Activated CD4-positive, alpha-beta T cell treated with anti-CD3 and anti-CD28 coated beads, Interleukin-2, amount 50 U/mL, for 16 hours (primary cell): ENCODE data around the gene TGFBR3.

Experiments
- DNase-seq: peaks from one replicate; pipeline ENCODE4 v3.0.0-alpha.2; 2020

Gene TGFBR3

DNA sequence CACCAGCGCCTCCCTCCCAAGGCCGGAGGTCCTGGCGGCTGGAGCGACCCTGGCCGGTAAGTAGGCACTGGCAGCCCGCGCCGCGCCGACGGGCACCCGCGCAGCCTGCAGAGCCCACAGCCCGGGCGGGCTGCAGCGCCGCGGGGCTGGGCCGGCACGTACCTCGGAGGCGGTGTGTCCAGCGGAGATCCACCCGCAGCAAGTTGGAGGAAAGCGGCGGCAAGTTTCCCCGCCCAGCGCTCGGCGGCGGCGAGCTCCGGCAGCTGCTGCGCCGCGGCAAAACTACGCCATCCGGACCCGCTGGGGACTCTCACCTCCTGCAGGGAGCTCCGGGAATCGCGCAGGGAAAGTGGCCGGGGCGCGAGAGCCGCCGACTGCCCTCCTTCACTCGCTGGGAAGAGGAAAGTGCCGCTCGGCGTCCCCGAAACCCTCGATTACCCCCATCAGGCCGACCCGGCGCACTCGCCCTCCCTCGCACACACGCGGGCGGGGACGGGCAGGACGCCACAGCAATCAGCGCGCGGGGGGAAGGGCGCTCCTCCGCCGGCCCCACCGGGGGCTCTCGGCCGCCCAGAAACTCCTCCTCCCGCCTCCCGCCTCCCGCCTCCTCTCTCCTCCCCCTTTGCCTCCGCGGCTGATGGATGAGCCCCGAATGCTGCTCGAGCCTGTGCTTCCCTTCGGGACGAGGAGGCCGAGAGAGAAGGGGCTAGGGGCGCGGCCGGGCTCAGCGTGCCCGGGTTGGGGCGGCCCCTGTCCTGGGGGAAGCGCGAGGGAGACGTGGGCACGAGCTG lies at the start of gene TGFBR3:
Gene TGFBR3 (minus strand): TSS at position 436 of the 791 bp plus-strand sequence. CDS start 24,620 bp downstream, outside the sequence.
- DNase-seq: peak; percentile 87

DNA sequence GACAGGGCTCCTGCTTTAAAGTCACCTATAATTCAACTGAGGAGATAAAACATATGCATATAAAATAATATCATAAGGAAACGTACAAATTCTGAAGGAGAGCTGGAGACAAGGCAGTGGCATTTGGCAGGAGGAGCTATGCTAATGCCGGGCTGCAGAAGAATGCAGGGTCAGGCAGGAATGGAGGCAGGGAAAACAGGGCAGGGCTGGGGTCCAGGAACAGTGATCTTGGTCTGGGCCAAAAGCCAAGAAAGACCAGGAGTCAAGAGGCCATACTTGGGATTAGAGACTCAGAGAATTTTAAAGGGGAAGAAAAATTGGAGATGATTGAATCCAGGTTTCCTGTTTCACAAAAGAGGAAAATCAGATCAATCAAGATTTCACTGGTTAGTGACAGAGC lies 43.3 kb upstream of the TGFBR3 start:
- no peak for DNase-seq

DNA sequence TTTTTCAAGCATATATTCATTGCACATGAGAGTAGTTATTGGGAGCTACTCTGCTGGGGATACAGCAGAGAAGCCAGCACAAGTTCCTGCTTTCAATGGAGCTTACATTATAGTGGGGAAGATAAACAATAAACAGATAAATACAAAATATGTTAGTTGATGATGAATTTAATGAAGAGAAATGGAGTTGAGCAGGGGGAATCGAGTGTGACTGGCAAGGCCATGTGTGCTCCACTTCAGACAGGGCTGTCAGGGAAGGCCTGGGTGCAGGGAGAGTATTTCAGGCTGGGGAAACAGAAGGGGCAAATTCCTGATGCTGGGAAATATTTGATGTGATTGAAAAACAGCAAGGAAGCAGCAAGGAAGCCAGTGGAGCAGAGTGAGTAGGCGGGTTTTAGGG lies 42.1 kb upstream of the TGFBR3 start:
- DNase-seq: no peak

DNA sequence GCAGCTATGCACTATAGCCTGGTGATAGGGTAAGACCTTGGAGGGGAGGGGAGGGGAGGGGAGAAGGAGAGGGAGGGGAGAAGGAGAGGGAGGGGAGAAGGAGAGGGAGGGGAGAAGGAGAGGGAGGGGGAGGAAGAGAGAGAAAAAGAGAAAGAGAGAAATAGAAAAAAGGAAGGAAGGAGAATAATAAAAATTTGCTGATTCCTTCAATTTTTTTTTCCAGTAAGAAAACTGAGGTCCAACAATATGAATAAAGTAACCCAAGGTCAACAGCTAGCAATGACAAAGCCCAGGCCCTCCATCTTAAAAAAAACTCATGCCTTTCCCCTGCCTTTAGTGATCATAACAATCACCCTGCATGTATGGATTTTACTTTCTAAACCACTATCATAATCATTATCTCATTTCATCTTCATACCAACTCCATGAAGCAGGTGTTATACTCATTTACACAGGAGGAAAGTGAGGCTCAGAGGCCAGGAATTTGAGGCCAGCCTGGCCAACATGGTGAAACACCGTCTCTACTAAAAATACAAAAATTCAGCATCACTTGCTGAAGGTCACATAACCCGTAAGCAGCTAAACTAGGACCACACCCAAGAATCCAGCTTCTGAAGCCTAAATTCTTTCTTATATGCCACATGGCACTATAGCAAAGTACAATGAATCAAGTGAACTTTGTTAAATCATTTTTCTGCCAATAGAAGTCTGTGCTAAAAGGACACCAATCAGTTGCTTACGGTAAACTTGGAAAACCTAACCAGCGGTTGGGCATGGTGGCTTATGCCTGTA lies 39.9 kb upstream of the TGFBR3 start:
- no peak for DNase-seq

DNA sequence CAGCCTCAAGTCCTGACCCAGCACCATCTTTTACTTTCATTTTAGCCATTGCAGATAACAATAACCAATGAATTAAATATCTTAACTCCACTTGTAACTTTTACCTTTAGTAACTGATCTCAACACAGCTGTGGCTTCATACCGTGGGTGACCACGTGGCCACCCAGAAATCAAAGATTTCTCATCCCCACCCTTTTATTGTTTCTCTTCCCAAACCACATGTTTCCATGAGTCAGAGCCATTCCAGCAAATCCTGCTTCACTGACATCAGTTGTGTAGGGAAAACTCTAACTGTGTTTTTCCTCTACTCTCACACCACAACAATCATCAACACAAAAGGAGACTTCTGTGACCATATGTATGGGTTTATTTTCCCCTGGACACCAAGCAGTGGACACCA lies 38.2 kb upstream of the TGFBR3 start:
- no peak for DNase-seq

DNA sequence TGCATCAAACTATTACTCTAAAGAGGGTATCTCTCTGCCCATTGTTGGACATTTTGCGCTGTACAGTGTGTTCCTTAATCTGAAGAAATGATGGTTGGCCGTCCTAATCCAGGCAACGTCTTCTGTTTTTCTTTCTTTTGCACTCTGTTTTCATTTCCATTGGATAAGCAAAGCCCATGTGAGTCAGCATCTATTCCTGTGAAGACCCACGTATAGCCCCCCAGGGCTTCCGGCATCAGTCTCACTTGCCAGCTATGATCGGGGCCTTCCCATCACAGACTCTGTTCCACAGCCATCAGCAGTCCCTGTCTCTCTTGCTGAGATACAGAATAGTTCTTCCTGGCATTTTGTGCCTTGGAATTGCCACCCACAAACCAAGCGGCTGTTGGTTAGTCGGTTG lies 34.0 kb upstream of the TGFBR3 start:
- no peak for DNase-seq

DNA sequence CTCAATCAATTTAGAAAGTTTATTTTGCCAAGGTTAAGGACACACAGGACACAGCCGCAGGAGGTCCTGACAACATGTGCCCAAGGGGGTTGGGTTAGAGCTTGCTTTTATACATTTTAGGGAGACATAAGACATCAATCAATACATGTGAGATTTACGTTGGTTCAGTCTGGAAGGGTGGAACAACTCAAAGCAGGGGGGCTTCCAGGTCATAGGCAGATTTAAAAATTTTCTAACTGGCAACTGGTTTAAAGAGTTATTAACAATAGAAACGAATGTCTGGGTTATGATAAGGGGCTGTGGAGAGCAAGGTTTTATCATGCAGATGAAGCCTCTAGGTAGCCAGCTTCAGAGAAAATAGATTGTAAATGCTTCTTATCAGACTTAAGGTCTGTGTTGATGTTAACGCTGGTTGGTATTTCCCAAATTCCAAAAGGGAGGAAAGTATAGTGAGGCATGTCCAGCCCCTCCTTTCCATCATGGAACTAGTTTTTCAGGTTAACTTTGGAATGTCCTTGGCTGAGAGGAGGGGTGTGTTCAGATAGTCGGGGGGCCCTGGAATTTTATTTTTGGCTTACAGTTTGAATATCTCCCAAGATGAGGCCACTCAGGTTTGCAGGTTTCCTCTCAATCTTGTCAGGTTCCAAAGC lies 31.0 kb upstream of the TGFBR3 start:
- DNase-seq: no peak

DNA sequence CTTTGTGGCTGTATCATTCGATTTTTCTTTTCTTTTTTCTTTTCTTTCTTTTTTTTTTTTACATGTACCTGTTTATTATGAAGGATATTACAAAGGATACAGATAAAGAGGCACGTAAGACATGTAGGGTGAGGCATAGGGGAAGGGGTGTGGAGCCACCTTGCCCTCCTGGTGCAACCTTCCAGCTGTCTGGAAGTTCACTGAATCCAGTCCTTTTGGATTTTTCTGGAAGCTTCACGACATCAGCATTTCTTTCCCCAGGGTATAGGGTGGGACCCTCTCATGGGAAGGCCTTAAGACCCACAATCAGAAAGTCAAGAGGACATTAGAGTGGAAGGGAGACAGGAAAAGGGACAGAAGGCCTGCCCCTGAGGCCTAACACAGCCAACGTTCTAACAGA lies 30.1 kb upstream of the TGFBR3 start:
- no peak for DNase-seq

DNA sequence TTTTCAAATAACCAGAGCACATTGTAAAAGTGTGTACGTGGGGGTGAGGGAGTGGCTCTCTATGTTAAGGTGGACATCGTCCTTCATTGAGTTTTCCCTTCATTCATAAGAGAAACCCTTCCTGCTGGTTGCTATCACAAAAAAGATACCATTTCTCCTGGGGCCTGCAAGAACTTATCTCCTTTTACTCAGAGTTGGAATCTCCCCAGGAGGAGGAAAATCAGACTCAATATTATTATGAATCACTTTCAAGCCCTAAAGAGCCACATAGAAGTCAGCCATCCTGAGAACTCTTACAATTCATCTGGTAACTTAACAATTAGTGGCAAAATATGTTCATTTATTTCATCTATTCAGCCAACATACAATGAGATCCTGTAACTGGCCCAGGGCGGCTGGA lies 27.1 kb upstream of the TGFBR3 start:
- no peak for DNase-seq

DNA sequence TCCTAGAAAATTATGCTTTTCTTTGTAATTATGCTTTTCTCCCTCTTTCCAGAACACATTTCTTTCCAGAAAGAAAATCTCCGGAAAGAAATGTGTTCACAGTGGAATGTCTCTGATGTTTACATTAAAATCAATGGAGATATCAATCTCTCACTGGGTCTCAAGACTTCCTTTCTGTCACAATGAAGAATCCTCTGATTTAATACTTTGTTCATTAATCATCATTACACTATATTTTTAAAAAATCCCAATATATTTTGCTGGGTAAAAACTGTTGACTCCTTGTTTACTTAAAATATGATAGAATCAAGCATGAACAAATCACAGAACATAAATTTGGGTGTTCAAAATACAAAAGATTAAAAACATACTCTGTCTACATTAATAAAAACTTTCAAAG lies 26.3 kb upstream of the TGFBR3 start:
- no peak for DNase-seq

DNA sequence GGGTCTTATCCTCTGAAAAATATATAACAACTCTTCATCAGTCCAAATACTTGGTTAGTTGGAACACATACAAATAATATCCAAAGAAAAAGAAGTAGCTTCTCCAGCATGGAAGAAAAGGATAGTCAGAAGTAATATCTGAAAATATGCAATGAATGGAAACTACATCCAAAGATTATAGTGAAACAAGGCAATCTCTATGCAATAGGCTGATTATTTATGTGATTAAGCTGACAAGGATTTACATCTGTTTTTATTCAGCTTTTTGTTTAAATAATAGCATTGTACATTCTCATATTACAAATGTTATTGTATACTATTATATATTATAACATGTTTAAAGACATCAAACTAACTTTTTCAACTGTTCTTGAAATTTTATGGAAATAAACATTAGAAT lies 15.3 kb upstream of the TGFBR3 start:
- DNase-seq: no peak

DNA sequence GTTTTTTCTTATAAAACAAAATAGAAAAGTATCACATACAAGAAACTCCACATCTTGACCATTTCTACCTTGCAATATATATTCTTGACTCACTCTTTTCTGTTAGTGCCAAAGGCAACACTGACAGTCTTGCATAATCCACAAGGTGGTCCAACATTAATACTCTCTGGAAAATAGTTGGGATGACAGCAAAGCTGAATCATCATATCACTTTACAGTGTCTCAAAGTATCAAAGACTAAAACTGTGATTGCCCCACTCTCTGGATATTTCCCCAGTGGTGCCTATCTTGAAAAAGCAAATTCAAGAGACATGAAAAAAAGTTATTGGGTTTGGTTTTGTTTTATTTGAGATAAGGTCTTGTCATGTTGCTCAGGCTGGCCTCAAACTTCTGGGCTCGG lies 14.6 kb upstream of the TGFBR3 start:
- no peak for DNase-seq

DNA sequence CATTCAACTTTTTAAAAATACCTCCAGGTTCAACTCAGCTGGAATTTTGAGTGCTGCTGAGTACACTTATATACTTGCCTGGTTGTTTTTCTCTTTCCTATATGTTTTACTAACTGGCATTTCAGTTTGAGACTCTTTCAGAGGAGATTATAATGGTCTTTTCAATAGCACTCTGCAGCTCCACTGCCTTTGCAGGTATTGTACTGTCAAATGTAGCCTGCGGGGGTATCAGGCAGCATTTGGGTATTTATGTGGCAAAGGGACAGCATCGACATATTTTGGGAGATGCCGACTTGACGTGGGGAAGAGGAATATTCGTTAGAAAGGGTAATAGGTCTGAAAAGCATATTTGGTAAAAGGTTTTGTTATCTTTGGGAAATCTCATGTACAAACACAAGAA lies 11.1 kb upstream of the TGFBR3 start:
- no peak for DNase-seq

DNA sequence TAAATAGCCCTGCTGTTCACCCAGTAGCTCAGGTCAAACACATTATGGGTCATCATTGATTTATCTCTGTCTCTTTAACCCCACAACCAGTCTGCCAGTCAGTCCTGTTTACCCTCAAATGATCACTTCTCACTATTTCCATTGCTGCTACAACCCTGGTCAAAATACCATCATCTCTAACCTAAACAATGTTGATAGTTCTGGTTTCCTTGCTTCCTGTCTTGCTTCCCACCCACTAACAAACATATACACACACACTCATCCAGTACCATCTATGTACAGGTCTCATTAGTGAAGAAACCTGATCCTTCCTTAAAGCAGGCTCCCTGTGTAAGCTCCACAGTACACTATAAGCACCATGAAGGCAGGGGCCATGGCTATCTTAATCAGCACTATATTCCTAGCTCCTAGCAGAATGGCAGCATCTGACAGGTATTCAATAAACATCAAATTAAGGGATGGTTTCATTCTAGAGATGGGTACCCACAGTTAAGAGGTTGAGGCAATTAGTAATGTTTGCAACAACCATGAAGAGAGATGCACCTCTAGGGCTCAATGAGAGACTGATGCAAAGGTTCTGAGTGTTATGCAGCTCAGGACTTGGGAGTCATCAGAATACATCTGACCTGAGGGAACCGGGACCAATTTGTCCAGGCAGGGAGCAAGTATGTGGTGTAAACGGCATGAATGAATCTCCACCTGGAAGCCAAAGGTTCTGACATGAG lies 10.0 kb upstream of the TGFBR3 start:
- DNase-seq: no peak

DNA sequence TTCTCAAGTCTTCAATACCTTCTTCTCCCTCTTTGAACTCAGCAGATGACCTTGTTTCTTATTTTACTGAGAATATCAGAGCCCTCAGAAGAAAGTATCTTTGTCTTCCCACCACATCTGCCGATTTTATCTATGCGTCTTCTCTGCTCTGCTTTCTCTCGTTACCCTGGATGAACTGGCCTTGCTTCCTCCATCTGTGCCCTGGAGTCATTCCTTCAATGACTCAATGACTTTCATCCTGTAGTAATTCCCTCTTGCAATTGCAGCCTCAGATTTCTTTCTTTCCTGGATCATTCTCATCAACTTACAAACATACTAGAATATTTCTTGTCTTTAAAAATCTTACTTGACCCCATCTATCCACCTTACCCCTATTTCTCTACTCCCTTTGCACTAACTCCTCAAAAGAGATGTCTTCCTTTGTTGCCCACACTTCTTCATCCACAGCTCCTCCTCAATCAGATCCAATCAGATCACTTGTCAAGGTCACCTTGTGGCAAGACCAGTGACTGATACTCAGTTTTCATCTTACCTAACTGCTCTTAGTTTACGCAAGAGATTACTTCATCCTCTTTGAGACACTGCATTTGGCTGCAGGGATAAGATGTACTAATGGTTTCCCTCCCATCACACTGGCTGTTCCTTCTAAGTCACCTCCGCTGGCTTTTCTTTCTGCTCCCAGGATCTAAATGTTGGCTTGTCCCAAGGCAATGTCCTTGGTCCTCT lies 8.2 kb upstream of the TGFBR3 start:
- no peak for DNase-seq

DNA sequence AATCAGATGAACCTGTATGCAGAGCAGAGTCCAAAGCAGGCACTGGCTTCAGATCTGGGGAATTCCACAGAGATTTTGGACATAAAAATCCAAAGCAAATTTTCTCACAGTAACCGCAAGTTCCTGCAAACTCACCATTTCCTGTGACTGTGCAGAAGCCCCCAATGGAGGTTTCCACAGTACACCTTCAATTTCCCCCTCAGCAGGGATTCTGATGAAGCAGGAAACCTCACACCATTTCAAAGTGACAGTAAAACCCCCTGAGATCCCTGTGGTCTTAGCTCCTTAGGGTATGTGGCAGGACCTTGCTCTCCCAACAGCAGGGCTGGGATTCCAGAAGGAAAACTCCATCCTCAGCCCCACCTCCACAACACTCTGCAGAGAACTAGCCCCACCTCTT lies 6.0 kb upstream of the TGFBR3 start:
- DNase-seq: no peak

DNA sequence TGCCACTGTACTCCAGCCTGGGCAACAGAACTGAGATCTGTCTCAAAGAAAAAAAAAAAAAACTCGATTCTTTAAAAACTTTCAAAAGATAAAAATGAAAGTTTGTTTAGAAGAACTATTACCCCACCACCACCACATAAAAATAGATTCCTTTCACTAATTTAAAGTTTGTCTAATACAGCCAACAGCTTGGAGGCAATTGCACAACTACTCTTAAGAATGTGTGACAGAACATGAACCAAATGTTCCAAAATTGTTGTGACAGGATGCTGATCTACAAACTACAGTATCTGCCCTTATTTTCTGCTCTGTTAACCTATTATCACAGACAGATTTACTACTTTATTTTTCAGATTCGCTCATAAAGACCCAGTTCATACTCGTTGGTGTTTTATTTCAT lies 5.5 kb upstream of the TGFBR3 start:
- no peak for DNase-seq

DNA sequence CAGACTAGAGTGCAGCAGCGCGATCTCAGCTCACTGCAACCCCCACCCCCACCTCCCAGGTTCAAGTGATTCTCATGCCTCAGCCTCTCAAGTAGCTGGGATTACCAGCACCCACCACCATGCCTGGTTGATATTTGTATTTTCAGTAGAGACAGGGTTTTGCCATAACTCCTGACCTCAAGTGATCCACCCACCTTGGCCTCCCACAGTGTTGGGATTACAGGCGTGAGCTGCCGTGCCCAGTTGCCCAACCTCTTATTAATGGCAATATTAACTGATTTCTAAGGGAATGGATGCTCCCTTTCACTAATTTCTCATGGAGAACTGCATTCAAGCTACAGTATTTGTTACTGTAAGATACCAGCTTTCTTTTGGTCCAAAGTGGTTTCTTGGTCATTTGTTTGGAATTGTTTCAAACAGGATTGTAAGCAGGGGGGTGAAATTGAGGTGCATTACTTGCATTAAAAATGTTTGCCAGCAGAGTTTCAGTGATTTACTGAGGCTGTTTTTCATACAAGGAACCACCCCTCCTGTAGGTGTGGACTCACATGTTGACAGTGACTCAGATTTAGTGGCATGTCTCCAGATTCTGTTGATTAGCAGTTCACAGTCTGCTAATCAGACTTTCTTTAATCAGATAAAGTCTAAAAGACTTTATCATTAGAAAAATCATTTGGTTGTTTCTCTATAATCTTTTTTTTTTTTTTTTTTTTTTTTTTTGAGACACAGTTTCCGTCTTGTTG lies 3.9 kb upstream of the TGFBR3 start:
- peak; percentile 39 for DNase-seq

DNA sequence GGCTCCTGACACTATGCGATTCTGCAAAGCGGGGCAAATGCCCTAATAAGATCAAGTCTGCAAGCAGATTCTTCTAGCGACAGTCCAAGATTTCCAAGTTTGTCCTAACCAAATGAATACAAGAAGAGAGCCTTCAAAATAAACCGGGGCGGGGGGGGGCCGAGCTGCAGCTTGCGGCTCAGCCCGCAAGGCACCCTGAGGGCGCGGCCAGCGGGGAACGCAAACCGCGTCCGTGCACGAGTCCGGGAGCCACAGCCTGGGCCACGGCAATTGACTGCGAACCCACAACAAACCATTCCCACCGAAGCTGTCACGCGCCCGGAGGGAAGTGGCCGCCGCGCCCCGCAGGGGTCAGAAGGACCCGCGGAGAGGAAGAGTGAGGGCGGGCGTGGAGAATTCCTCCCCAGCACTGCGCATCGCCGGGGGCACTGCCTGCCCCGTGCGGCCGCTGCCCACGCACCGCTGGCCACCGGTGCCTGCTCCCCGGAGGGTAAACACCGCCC lies 687 bp downstream of the TGFBR3 start:
- peak; percentile 27 for DNase-seq

DNA sequence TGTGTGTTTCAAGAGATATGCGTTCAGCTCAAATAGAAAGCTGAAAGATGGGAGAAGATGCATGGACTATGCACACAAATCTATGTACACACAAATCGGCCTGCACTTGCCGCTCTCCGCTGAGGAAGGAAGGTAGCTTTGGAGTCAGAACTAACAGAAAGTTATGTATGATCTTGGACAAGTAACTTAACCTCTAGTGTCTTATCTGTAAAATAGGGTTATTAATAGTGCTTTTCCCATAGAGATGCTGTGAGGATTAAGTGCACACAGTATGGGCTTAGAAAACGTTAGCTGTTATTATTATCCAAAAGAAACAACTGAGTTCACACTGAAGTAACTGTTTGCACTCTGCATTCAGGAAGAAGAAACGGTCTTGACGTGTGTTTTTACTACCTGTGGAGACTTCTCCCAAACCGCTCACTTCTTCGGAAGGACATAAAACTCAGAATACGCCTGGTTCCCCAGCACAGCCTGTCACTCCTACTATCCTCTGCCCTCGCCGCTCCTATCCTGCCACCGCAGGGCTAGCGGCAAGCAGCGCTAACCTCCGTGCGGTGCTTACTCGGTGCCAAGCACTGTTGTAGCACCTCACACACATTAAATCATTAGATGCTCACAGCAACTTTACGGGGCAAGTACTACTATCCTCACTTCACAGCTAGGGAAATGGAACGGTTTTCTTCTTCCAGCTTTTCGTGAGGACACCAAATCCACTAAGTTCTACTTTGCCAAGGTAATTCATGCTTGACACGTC lies 1.3 kb downstream of the TGFBR3 start:
- DNase-seq: peak; percentile 46

DNA sequence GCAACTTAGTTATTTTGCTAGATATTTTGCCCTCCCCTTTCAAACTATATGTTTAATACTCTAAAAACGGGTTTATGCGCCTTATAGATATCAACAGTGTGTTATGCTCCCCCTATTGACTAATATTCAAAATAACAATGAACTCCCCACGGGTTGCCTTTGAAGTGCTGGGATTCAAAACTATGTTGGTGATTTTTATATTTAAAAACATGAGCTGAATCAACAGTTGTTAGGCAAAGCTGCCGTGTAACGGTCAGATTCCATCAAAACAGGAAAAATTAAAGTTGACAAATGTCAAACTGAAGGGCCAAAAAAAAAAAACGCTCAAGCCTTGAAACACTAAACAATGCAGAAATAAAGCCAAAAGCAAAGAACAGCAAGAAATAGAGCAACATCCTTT lies 2.5 kb downstream of the TGFBR3 start:
- DNase-seq: peak; percentile 47
